Sigmoid colon (tissue), 7 donors: Measurements from ENCODE around the gene HDAC8. TPM values are rescaled to one million over a fixed set of nuclear protein-coding genes. Genes with fewer than 3 reads are reported as not detected.

Source experiments
- DNase-seq: peaks from one replicate; pipeline ENCODE4 v3.0.0-alpha.2; 2019
- H3K27ac ChIP-seq, 4 donors: fragments of 200-600 bp; sonication (generic); one replicate each; pipeline ENCODE4 v1.5.1; 2016 to 2019; ENCODE audit warnings: mild to moderate bottlenecking in 1 of 4
- H3K27me3 ChIP-seq, 3 donors: fragments of 200-600 bp; sonication (generic); one replicate each; pipeline ENCODE4 v1.5.1; 2019; ENCODE audit warnings: mild to moderate bottlenecking in 1 of 3
- H3K36me3 ChIP-seq, 4 donors: fragments of 200-600 bp; sonication (generic); one replicate each; pipeline ENCODE4 v1.5.1; 2016 to 2019
- H3K4me1 ChIP-seq, 4 donors: fragments of 200-600 bp; sonication (generic); one replicate each; pipeline ENCODE4 v1.5.1; 2017 to 2019
- H3K4me3 ChIP-seq, 4 donors: fragments of 200-600 bp; sonication (generic); one replicate each; pipeline ENCODE4 v1.5.1; 2017 to 2019; ENCODE audit warnings: mild to moderate bottlenecking in 2 of 4, moderate library complexity in 1 of 4
- H3K9me3 ChIP-seq, 4 donors: fragments of 200-600 bp in 3 of 4; sonication (generic) in 3 of 4; one replicate each; pipeline versions ENCODE4 v1.5.1 to v1.6.1; 2013 to 2019
- CTCF ChIP-seq, 4 experiments: fragments of 450-650 bp in 3 of 4; fragments of 200-600 bp in 1 of 4; IDR thresholded peaks; one replicate each; pipeline ENCODE4 v1.5.1; 2016 to 2019; ENCODE audit warnings: antibody characterized with exemption in 4 of 4, mild to moderate bottlenecking in 3 of 4, moderate library complexity in 2 of 4
- EP300 ChIP-seq, 4 donors: sonication (generic); formaldehyde crosslinking; IDR thresholded peaks; one replicate each; pipeline ENCODE4 v1.6.1; 2017; ENCODE audit warnings: antibody characterized with exemption in 4 of 4
- POLR2A ChIP-seq, 2 donors: fragments of 450-650 bp; IDR thresholded peaks; one replicate each; pipeline ENCODE4 v1.6.1; 2016; ENCODE audit warnings: antibody characterized with exemption in 2 of 2, mild to moderate bottlenecking in 2 of 2, moderate library complexity in 2 of 2
- POLR2AphosphoS5 ChIP-seq, 4 donors: sonication (generic); formaldehyde crosslinking; IDR thresholded peaks; one replicate each; pipeline ENCODE4 v1.6.1; 2017; ENCODE audit warnings: antibody characterized with exemption in 4 of 4
- WGBS, 2 donors: extraction: QIAGEN DNeasy Blood & Tissue Kit; methylation state at CpG; one replicate each; pipeline ENCODE4 v1.1.7; 2013; 5-methylcytosine and 5-hydroxymethylcytosine counted together
- intact Hi-C: fragments of 100-400 bp; cut with DNase I; formaldehyde crosslinking; loops from one replicate; pipeline ENCODE4 v1.15.1; 2023
- polyA plus RNA-seq, 3 donors: library from polyadenylated mRNA; stranded (reverse); fragments of 200-250 nt; gene quantifications; one replicate each; pipeline ENCODE4 v1.2.3, GENCODE V29; 2013
- total RNA-seq, 4 donors: library from RNA; depleted of rRNA; stranded (reverse); fragments of >200 nt; gene quantifications; one replicate each; pipeline ENCODE4 v1.1.0, GENCODE V29; 2016
- donor health status: healthy with polysubstance abuse.
- donor health status: Bipolar disorder and iron deficiency.
- donor health status: healthy.

Gene HDAC8
- total and polyA plus RNA-seq, 7 donors: 13.2 to 44.0 (median 30.4) TPM

GRCh38 chrX:72399816-72400215 lies 172.8 kb downstream of the HDAC8 start:
- Histone ChIP-seq H3K4me3 (no peak overlapping the region), H3K36me3 (no peaks in the 10 kb centered on the region), H3K4me1 (peaks cover 0 to 12% (median 6%) of the 10 kb centered on the region in 4 donors), H3K27me3 (no peaks in the 10 kb centered on the region), H3K27ac (no peak overlapping the region), H3K9me3 (no peaks in the 10 kb centered on the region)
- intact Hi-C loops: no loop called here
- DNase-seq: no peak
- no peak for TF ChIP-seq EP300 (IDR thresholded peaks at IDR 0.05)
- no peak for TF ChIP-seq POLR2AphosphoS5 (IDR thresholded peaks at IDR 0.05)
- TF ChIP-seq CTCF (IDR thresholded peaks at IDR 0.05): no peak
- TF ChIP-seq POLR2A (IDR thresholded peaks at IDR 0.05): no peak

- no peak overlapping the region for H3K4me3 ChIP-seq
- 15 to 57% methylated on average over 1 of the region's 1 CpG for WGBS, 2 donors
- no peaks in the 10 kb centered on the region for H3K9me3 ChIP-seq
- no peak for DNase-seq
- no peaks in the 10 kb centered on the region for H3K36me3 ChIP-seq
- H3K4me1 ChIP-seq: peaks cover 0 to 19% (median 10%) of the 10 kb centered on the region in 4 donors
- intact Hi-C loops: no loop called here
- TF ChIP-seq POLR2AphosphoS5 (IDR thresholded peaks at IDR 0.05) (no peak), POLR2A (IDR thresholded peaks at IDR 0.05) (no peak), EP300 (IDR thresholded peaks at IDR 0.05) (no peak), CTCF (IDR thresholded peaks at IDR 0.05) (no peak)
- no peak overlapping the region for H3K27ac ChIP-seq
- H3K27me3 ChIP-seq: no peaks in the 10 kb centered on the region
Measured at GRCh38 chrX:72396117-72396516, 176.5 kb downstream of the HDAC8 start.

- Histone ChIP-seq H3K36me3 (no peaks in the 10 kb centered on the region), H3K9me3 (no peaks in the 10 kb centered on the region), H3K27ac (peak overlapping the region in 2 of 4 donors; percentile 42 to 57), H3K27me3 (no peaks in the 10 kb centered on the region), H3K4me1 (peaks cover 0 to 22% (median 10%) of the 10 kb centered on the region in 4 donors), H3K4me3 (no peak overlapping the region)
- WGBS, 2 donors: 38 to 67% methylated on average over 1 of the region's 1 CpG
- no peak for TF ChIP-seq POLR2A (IDR thresholded peaks at IDR 0.05)
- no peak for TF ChIP-seq EP300 (IDR thresholded peaks at IDR 0.05)
- TF ChIP-seq CTCF (IDR thresholded peaks at IDR 0.05): no peak
- TF ChIP-seq POLR2AphosphoS5 (IDR thresholded peaks at IDR 0.05): no peak
- DNase-seq: no peak
- intact Hi-C loops: no loop called here
Measured at GRCh38 chrX:72395237-72395636, 177.4 kb downstream of the HDAC8 start.

- no peaks in the 10 kb centered on the region for H3K27me3 ChIP-seq
- no peaks in the 10 kb centered on the region for H3K9me3 ChIP-seq
- H3K36me3 ChIP-seq: no peaks in the 10 kb centered on the region
- no peak for DNase-seq
- 74 to 75% methylated on average over 8 of the region's 8 CpGs for WGBS, 2 donors
- intact Hi-C loops: no loop called here
- TF ChIP-seq POLR2A (IDR thresholded peaks at IDR 0.05) (no peak), POLR2AphosphoS5 (IDR thresholded peaks at IDR 0.05) (no peak), EP300 (IDR thresholded peaks at IDR 0.05) (no peak), CTCF (IDR thresholded peaks at IDR 0.05) (no peak)
- no peak overlapping the region for H3K4me3 ChIP-seq
- H3K4me1 ChIP-seq: peaks cover 0 to 22% (median 10%) of the 10 kb centered on the region in 4 donors
- H3K27ac ChIP-seq: peak overlapping the region in 2 of 4 donors; percentile 42 to 57
Measured at GRCh38 chrX:72394518-72395170, 178.0 kb downstream of the HDAC8 start.
